Ureter (tissue), 1 donor: ENCODE results near the gene GLTP. TPM values are rescaled to one million over a fixed set of nuclear protein-coding genes. Genes with fewer than 3 reads are reported as not detected.

ENCODE experiments used
- total RNA-seq: library from RNA; stranded (reverse); gene quantifications from one replicate; pipeline ENCODE4 v1.2.4, GENCODE V29; 2023
- donor health status: DM: yes; HTN: yes; CAD: no.

Gene GLTP
- total RNA-seq, 1 donor from 2014 or later: 106 TPM

Other genes with a start within 250 kb of the GLTP start
- gene FAM222A, start 166.7 kb downstream of the GLTP start, total RNA-seq: 0.73 TPM
- gene TRPV4, start 47.1 kb downstream of the GLTP start, total RNA-seq: 3.6 TPM
- 20.8 TPM for gene TCHP, start 19.7 kb upstream of the GLTP start, total RNA-seq
- gene GIT2, start 115.8 kb upstream of the GLTP start, total RNA-seq: 55.5 TPM
- gene ANKRD13A, start 118.9 kb upstream of the GLTP start, total RNA-seq: 50.9 TPM
- gene C12orf76, start 168.0 kb upstream of the GLTP start, total RNA-seq: 14.1 TPM
- gene IFT81, start 243.8 kb upstream of the GLTP start, total RNA-seq: 21.9 TPM